ENCODE data around the gene ANKRD33B. TPM values are rescaled to one million over a fixed set of nuclear protein-coding genes. Genes with fewer than 3 reads are reported as not detected.

Gene ANKRD33B
- total RNA-seq, 1 donor = 2.6 TPM

GRCh38 chr5:10530601-10531320, 33.1 kb upstream of the ANKRD33B start:
- no peak overlapping the region for H3K4me3 ChIP-seq (ENCODE audit: low read depth, low read length)
- DNase-seq (ENCODE audit: low read depth) = no peak
- no peak for TF ChIP-seq CTCF (IDR thresholded peaks at IDR 0.05; ENCODE audit: insufficient read depth, low read depth, low read length)

- no peak for TF ChIP-seq CTCF (IDR thresholded peaks at IDR 0.05; ENCODE audit: insufficient read depth, low read depth, low read length)
- no peak overlapping the region for H3K4me3 ChIP-seq (ENCODE audit: low read depth, low read length)
- no peak for DNase-seq (ENCODE audit: low read depth)
Measured at GRCh38 chr5:10532421-10532820, 31.4 kb upstream of the ANKRD33B start.

- no peak for TF ChIP-seq CTCF (IDR thresholded peaks at IDR 0.05; ENCODE audit: insufficient read depth, low read depth, low read length)
- no peak for DNase-seq (ENCODE audit: low read depth)
Measured at GRCh38 chr5:10533226-10533625, 30.6 kb upstream of the ANKRD33B start.

GRCh38 chr5:10534561-10535530, 29.0 kb upstream of the ANKRD33B start:
- TF ChIP-seq CTCF (IDR thresholded peaks at IDR 0.05; ENCODE audit: insufficient read depth, low read depth, low read length) = no peak
- DNase-seq (ENCODE audit: low read depth) = no peak
- H3K4me3 ChIP-seq (ENCODE audit: low read depth, low read length) = no peak overlapping the region

More at GRCh38 chr5:10533226-10533625, 30.6 kb upstream of the ANKRD33B start:
- no peak overlapping the region for H3K4me3 ChIP-seq (ENCODE audit: low read depth, low read length)

- no peak overlapping the region for H3K4me3 ChIP-seq (ENCODE audit: low read depth, low read length)
- no peak for DNase-seq (ENCODE audit: low read depth)
- TF ChIP-seq CTCF (IDR thresholded peaks at IDR 0.05; ENCODE audit: insufficient read depth, low read depth, low read length) = no peak
Measured at GRCh38 chr5:10536511-10536910, 27.4 kb upstream of the ANKRD33B start.

- TF ChIP-seq CTCF (IDR thresholded peaks at IDR 0.05; ENCODE audit: insufficient read depth, low read depth, low read length) = no peak
- no peak for DNase-seq (ENCODE audit: low read depth)
- no peak overlapping the region for H3K4me3 ChIP-seq (ENCODE audit: low read depth, low read length)
Measured at GRCh38 chr5:10536931-10537579, 26.8 kb upstream of the ANKRD33B start.

Data from fibroblast of villous mesenchyme (primary cell).